GM18517 (cell line): ENCODE results near the gene SETD2.
"Not testable (repeated sequence)": the region's sequence is repeated elsewhere in the genome, so short reads cannot be mapped to it uniquely, and the experiment has no call there.

ENCODE experiments used
- ATAC-seq: cut with Tn5 transposase; IDR thresholded peaks from one replicate; pipeline ENCODE4 v1.9.1; 2021; ENCODE audit warnings: mild to moderate bottlenecking, moderate library complexity; ENCODE audit not compliant: unreplicated experiment

SETD2 gene, protein sequence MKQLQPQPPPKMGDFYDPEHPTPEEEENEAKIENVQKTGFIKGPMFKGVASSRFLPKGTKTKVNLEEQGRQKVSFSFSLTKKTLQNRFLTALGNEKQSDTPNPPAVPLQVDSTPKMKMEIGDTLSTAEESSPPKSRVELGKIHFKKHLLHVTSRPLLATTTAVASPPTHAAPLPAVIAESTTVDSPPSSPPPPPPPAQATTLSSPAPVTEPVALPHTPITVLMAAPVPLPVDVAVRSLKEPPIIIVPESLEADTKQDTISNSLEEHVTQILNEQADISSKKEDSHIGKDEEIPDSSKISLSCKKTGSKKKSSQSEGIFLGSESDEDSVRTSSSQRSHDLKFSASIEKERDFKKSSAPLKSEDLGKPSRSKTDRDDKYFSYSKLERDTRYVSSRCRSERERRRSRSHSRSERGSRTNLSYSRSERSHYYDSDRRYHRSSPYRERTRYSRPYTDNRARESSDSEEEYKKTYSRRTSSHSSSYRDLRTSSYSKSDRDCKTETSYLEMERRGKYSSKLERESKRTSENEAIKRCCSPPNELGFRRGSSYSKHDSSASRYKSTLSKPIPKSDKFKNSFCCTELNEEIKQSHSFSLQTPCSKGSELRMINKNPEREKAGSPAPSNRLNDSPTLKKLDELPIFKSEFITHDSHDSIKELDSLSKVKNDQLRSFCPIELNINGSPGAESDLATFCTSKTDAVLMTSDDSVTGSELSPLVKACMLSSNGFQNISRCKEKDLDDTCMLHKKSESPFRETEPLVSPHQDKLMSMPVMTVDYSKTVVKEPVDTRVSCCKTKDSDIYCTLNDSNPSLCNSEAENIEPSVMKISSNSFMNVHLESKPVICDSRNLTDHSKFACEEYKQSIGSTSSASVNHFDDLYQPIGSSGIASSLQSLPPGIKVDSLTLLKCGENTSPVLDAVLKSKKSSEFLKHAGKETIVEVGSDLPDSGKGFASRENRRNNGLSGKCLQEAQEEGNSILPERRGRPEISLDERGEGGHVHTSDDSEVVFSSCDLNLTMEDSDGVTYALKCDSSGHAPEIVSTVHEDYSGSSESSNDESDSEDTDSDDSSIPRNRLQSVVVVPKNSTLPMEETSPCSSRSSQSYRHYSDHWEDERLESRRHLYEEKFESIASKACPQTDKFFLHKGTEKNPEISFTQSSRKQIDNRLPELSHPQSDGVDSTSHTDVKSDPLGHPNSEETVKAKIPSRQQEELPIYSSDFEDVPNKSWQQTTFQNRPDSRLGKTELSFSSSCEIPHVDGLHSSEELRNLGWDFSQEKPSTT (N-terminal part only)

DNA sequence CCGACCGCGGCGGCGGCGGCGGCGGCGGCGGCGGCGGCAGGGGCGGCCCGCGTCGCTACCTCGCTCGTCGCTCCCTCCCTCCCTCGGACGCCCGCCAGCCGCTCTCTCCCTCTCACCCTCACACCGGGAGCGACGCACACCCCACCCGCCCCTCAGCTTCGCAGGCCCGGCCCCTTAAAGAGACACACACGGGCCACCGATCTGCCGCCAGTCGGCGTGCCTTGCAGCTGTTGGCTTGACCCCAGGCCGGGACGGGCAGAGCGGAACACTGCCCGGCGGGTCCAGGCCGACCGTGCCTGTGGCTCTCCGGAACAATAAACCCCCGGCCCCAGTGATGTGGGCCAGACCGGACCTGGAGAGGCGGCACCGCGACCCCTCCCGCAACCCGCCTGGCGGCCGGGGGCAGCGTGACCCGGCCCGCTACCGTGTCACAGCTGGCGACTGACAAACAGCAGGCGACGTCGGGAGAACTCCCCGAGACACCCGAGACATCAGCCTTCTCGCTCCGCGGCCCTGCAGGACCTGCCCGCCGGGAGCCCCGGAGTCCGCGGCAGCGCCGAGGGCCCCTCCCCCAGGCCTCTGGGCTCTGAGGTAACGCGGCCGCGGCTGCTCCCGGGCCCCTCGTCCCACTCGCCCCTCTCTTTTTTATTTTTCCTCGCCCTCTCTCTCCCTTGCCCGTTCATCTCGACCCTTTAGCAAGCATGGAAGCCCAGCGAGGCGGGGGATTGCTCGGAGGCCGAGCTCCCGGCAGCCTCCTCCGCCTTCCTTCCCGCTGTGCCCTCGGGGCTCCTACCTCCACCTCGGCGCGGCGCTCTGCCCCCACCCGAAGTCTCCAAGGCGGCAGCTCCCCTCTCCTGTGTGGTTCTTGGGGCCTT lies at the start of gene SETD2:
Gene SETD2, minus strand, starts transcription at position 107 of the 875 bp plus-strand sequence. CDS start 189 bp downstream, outside the sequence.
- peak; percentile 53 for ATAC-seq

DNA sequence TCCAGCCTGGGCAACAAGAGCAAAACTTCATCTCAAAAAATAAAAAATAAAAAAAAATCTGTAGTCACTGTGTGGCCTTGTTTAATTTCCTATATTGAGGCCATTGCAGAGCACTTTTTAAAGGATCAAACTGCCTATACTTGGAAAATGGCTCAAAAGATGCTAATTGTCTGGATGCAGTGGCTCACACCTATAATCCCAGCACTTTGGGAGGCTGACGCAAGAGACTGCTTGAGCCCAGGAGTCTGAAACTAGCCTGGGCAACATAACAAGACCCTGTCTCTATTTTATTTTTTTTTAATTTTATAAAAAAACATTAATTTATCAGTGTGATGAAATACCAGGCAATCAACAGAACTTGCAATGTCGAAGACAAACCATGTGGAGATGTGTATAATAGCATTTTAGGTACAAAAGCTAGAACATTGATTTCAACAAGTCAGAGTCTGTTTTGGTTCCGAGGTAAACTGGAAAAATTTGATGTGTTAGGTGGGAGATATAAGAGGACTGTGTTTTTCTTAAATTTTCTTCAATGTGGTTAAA lies 47.0 kb upstream of the SETD2 start:
- ATAC-seq = no peak

DNA sequence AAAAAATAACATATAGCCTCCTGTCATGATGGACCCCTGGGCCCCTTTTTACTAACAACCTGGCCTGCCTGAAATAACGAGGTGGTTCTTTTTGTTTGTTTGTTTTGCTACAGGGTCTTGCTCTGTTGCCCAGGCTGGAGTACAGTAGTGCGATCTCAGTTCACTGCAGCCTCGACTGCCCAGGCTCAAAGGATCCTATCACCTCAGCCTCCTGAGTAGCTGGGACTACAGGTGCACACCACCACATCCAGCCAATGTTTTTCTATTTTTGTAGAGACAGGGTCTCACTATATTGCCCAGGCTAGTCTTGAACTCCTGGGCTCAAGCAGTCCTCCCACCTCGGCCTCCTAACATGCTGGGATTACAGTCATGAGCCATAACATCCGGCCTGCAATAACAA lies 42.1 kb upstream of the SETD2 start:
- not testable (repeated sequence) for ATAC-seq

DNA sequence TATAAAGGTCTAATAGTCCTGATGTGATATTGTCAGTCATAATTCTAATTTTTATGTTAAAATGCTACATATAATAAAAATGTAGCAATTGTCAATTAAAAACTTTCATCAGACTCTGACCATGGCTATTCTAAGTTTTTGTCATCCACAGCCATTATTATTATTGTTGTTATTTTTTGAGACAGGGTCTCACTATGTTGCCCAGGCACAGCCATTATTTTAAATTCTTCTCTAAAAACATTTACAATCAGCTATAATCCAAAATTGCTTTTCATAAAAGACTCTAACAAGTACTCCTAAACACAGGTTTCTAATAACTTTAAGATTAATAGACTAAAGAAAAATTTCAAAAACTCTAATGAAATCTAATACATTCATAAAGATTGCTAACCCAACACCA lies 41.0 kb upstream of the SETD2 start:
- no peak for ATAC-seq

DNA sequence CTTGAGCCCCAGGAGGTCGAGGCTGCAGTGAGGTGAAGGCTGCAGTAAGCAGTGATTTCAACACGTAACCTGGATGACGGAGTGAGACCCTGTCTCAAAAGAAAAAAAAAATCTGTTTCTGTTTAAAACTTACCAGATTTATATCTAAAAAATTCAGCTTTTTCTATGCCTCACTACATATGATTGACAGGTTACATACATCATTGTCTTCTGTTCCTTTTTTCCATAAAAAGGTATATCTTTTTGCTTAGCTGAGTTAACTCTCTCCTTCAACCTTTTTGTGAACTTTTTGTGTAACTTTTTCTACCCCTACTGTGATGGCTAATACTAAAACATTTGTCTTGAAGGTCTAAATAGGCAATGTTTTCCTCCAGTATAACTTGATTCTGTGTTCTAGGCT lies 38.6 kb upstream of the SETD2 start:
- ATAC-seq = no peak

DNA sequence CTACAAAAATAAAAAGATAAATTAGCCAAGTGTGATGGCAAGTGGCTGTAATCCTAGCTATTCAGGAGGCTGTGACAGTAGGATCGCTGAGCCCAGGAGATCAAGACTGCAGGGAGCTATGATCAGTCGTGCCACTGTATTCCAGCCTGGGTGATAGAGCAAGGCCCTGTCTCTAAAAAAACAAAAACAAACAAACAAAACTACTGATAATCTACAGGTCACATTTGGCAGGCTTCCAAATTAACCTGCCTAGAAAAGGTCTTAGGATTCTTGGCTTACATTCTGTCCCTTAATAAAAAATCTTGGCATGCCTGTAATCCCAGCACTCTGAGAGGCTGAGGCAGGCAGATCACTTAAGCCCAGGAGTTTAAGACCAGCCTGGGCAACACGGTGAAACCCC lies 33.4 kb upstream of the SETD2 start:
- ATAC-seq = no peak

DNA sequence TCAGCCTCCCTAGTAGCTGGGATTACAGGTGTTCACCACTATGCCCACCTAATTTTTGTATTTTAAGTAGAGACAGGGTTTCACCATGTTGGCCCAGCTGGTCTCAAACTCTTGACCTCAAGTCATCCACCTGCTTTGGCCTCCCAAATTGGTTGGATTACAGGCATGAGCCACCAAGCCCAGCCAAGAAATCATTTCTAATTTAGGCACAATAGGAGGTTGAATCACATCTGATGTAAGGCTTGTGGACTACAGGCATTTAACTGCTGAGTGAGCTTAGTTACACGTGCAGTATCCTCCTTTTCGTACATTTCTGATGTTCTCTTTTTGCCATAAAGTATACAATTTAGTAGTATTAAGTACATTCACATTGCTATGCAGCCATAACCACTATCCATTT lies 31.1 kb upstream of the SETD2 start:
- no peak for ATAC-seq

DNA sequence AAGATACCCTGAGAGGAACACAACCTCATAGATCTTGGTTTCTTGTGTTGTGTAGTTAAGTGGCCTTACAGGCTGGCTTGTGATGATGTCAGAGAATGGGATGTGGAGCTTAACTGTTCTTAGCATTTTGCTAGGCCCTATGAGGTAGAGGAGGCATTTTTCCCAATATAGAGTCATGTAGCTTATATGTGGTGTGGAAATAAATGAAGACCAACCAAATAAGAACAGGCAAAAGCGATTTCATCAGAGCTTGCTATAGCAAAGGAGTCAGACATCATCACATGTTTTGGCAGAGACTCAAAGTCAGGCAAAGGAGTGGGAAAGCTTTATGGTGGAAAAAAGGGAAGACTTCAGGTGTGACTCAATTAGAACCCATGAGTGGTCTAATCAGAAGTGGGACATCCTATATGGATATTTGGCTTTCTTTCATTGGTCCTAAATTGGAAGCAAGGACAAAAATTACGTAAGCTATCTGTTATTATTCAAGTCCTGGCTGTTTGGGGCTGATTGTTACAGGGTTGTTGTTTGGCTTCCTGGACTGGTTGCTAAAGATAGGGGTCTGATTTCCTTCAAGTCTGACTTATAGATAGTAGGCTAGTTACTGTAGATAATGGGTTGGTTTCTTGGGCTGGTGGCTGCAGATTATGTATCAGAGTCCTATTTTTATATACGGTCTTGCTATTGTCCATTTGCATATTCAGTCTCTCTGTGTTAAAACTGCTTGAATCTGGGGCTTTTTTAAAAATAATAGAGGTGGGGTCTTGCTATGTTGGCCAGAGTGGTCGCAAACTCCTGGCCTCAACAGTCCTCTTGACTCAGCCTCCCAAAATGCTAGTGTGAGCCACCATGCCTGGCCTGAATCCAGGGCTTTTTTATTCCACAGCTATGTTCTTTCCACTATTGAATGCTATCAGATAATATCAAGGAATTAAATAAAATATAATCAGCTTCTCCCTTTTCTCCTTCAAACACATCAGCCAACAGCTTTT lies 30.3 kb upstream of the SETD2 start:
- no peak for ATAC-seq

DNA sequence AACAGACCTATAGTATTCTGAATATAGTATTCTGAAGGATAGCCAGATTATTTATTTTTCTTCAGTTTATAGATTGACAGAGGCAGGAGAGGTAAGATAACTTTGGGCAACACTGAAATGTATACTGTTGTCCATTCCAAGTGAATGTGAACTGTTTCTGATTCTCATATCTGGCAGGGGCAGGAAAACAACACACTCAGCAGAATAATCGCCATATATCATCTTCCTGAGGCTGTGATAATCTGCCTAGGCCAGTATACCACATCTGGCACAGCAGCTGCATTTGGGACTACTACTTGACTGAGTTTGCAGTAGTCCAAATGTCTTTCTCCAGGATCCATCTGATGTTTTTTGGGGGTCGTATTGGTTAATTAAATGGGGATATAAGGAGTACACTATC lies 22.4 kb upstream of the SETD2 start:
- ATAC-seq = no peak

DNA sequence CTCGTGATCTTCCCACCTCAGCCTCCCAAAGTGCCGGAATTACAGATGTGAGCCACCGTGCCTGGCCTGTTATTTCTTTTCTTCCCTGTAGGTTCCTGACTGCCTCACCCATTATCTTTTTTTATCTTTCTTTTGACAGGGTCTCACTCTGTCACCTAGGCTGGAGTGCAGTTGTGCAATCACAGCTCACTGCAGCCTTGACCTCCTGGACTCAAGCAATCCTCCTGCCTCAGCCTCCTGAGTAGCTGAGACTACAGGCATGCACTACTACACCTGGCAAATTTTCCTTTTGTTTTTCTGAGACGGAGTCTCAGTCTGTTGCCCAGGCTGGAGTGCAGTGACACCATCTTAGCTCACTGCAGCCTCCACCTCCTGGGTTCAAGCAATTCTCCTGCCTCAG lies 17.8 kb upstream of the SETD2 start:
- not testable (repeated sequence) for ATAC-seq

DNA sequence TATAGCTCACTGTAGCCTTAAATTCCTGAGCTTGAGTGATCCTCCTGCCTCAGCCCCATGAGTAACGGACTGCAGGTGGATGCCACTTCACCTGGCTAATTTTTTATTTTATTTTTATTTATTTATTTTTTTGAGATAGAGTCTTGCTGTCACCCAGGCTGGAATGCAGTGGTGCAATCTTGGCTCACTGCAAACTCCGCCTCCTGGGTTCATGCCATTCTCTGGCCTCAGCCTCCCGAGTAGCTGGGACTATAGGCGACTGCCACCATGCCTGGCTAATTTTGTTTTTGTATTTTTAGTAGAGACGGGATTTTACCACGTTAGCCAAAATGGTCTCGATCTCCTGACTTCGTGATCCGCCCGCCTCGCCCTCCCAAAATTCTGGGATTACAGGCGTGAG lies 16.1 kb upstream of the SETD2 start:
- not testable (repeated sequence) for ATAC-seq

DNA sequence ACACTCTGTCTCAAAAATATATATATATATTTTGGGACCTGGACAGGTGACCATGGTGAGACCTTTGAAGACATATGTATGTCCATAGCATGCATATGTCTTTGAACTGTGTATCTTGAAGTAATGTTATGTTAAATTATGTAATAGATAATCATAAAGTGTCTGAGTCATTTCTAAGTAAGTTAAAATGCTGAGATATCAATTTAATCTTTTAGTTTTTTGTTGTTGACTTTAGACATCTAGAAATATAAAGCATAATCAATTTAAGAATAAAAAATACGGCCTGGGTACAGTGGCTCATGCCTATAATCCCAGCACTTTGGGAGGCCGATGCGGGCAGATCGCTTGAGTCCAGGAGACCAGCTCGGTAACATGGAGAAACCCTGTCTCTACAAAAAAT lies 12.7 kb upstream of the SETD2 start:
- ATAC-seq = no peak

DNA sequence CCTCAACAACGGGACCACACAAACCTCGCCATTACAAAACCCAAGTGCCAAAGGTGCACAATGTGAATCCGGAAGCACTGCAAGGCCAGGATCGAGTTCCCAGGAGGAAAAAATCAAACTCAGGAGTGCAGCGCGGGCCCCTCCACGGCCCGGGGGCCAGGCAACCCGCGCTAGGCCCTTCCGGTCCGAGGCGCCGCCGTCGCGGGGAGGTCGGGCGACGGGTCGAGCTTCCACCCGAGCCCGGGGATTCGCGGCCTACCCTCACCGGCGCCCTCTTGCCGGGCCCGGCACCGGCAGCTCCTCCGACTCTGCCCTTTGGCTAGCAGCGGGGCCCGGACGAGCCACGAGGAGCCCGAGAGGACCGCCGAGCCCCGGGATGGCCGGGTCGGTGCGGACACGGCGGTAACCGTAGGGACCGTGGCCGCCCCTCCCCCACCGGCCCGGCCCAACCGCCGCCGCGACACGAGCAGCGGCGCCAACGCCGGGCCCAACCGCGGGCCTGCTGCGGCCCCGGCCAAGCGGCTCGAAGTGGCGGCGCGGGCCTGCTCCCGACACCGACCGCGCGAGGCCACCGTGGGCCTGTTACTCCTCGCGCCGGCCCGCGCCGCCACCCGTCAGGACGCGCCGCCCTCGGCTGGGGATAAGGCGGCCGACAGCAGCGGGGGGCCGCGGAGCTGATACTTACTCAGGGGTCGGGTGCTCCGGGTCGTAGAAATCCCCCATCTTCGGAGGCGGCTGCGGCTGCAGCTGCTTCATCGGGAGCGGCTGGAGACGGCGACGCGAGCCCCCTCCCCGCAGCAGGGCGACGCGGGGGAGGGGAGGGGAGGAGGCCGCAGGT lies 525 bp downstream of the SETD2 start:
- ATAC-seq = peak; percentile 28

DNA sequence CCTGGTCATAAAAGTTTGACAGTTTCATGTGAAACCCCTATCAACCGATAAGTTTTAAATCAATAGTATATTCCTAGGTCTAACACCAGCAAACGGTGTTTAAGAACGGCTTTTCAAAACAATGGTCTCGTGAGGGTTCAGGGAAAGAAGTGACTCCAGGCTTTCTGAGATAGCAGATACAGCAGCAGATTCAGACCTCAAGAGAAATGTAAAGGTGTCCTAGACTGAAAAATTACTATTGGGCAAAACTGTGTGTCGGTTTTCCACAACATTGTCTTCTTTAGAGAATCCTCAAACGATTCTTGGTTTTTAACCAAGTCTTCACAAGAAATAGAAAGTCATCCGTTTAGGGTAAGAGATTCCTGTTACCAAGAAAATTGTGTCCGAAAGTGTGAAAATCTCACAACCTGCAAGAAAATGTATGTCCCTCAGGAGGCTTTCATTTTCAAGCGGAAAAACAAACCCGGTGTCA lies 1.2 kb downstream of the SETD2 start:
- ATAC-seq = no peak

DNA sequence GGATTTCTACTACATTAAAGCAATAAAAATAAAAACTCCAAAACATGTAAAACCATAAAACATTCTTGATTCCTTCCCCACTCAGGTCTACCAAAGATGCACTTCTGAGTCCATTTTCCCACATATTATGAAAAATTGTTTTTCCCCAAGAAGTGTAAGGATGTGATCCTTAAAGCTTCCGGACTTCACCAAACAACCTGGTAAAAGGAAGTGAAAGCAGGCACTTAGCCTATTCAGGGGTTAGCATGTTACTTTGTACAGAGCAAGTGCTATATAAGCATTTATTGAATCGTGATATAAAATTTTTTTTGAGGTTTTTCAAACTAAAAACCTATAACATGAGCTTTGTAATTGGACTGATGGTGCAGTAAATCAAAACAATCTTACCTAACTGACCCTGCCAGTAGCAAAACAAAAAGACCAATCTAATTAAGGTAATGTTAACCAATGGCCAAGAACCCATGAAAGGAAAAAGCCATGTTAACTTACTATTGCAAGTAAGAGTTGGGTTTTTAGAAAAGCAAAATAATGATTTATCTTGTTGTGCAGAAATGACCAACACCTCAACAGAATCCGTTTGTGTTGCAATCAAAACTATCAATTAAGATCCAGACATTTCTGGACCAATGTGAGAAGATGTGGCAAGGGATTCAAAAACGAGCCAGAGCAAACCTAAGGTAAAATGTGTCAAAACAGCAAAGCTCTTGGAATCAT lies 1.8 kb downstream of the SETD2 start:
- no peak for ATAC-seq

DNA sequence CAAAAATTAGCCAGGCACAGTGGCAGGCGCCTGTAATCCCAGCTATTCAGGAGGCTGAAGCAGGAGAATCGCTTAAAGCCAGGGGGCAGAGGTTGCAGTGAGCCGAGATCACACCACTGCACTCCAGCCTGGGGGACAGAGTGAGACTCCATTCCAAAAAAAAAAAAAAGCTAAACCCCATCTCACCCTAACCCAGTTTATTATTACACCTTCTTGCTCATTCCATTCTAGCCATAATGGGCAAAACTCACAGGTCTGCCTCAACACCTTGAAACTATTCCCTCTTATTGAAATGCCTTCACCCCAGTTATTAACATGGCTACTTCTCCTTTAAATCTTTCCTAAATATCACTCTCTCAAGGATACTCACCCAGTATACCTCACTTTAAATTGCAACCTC lies 4.1 kb downstream of the SETD2 start:
- no peak for ATAC-seq

DNA sequence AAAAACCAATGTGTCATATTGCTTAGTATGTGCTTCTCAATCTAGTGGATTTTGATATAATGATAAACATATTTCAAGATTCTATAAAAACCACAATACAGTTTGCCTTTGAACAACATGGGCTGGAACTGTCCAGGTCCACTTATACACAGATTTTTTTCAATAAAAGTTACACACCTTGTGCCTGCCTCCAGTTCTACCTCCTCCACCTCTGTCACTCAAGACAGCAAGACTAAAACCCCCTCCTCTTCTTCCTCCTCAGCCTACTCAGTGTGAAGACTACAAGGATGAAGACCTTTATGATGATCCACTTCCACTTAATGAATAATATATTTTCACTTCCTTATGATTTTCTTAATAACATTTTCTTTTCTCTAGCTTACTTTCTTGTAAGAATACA lies 5.7 kb downstream of the SETD2 start:
- no peak for ATAC-seq
